B cell (primary cell): ENCODE measurements around the gene LTBP3. TPM values are rescaled to one million over a fixed set of nuclear protein-coding genes. Genes with fewer than 3 reads are reported as not detected.

Source experiments
- ATAC-seq: fragments of 200-7000 bp; cut with Tn5 transposase; one replicate; pipeline ENCODE4 v1.10.0; 2021; ENCODE audit warnings: low read depth, mild to moderate bottlenecking, moderate number of reproducible peaks, moderate library complexity
- CTCF ChIA-PET: fragments of 350-600 bp; sonication (Branson Sonifier 250); formaldehyde crosslinking; loops from one replicate; lab custom pipeline; 2021; ENCODE audit warnings: antibody characterized with exemption, inconsistent platforms; lab: Charles Lee
- POLR2A ChIA-PET: fragments of 350-600 bp; sonication (Branson Sonifier 250); formaldehyde crosslinking; loops from one replicate; lab custom pipeline; 2021; ENCODE audit warnings: antibody characterized with exemption; lab: Charles Lee
- DNase-seq: peaks from one replicate; pipeline ENCODE4 v3.0.0; 2013
- H2AFZ ChIP-seq: 2 replicates; pipeline ENCODE4 v1.6.1; 2012; ENCODE audit warnings: mild to moderate bottlenecking, low read depth, low read length; ENCODE audit not compliant: insufficient read depth, poor library complexity, severe bottlenecking
- H3K27ac ChIP-seq, 2 donors: 1 replicate in 1 of 2; 2 replicates in 1 of 2; pipeline ENCODE4 v1.5.1; 2012 to 2013; ENCODE audit warnings: low read length in 2 of 2, mild to moderate bottlenecking in 2 of 2, moderate library complexity in 1 of 2
- H3K27me3 ChIP-seq, 4 experiments: fragments of 200-600 bp in 1 of 4; sonication (generic) in 1 of 4; replicated peaks in 1 of 4; 1 replicate in 2 of 4; 2 replicates in 2 of 4; pipeline versions ENCODE4 v1.6.1 to v1.7.0; 2013 to 2016; ENCODE audit warnings: low read length in 3 of 4, mild to moderate bottlenecking in 2 of 4, mixed read lengths in 1 of 4, moderate library complexity in 1 of 4; ENCODE audit not compliant: insufficient read depth in 4 of 4, control insufficient read depth in 3 of 4; ENCODE audit errors: control extremely low read depth in 1 of 4
- H3K36me3 ChIP-seq, 2 experiments: replicated peaks in 1 of 2; 1 replicate in 1 of 2; 2 replicates in 1 of 2; pipeline versions ENCODE4 v1.6.1 to v1.7.1; 2013; ENCODE audit warnings: low read length in 1 of 2; ENCODE audit not compliant: insufficient read depth in 2 of 2, control insufficient read depth in 1 of 2; ENCODE audit errors: control extremely low read depth in 1 of 2, extremely low read depth in 1 of 2
- H3K4me1 ChIP-seq, 2 donors: fragments of 200-600 bp in 1 of 2; sonication (generic) in 1 of 2; 1 replicate in 1 of 2; 2 replicates in 1 of 2; pipeline versions ENCODE4 v1.5.1 to v1.6.1; 2013 to 2017; ENCODE audit warnings: low read length in 2 of 2; ENCODE audit not compliant: control insufficient read depth in 2 of 2, insufficient read depth in 2 of 2
- H3K4me2 ChIP-seq: replicated peaks from 2 replicates; pipeline ENCODE3; 2012; ENCODE audit warnings: mild to moderate bottlenecking, low read depth, low read length; ENCODE audit not compliant: poor library complexity, severe bottlenecking
- H3K4me3 ChIP-seq, 5 experiments: fragments of 200-600 bp in 1 of 5; sonication (generic) in 1 of 5; 1 replicate in 3 of 5; 2 replicates in 2 of 5; pipeline versions ENCODE4 v1.5.1 to v1.7.0; 2011 to 2016; ENCODE audit warnings: low read length in 4 of 5, mild to moderate bottlenecking in 4 of 5, low read depth in 2 of 5, control low read depth in 1 of 5, moderate library complexity in 1 of 5; ENCODE audit not compliant: insufficient read depth in 1 of 5; ENCODE audit errors: control extremely low read depth in 1 of 5, extremely low read depth in 1 of 5
- H3K79me2 ChIP-seq: fragments of 200-600 bp; sonication (generic); one replicate; pipeline ENCODE4 v1.6.0; 2016; ENCODE audit warnings: low read length; ENCODE audit not compliant: control insufficient read depth, insufficient read depth
- H3K9ac ChIP-seq: fragments of 200-600 bp; sonication (generic); 2 replicates; pipeline ENCODE4 v1.6.1; 2017; ENCODE audit warnings: mild to moderate bottlenecking, low read length, moderate library complexity
- H3K9me3 ChIP-seq, 3 donors: one replicate each; pipeline versions ENCODE4 v1.6.1 to v1.7.1; 2013; ENCODE audit warnings: low read length in 2 of 3; ENCODE audit not compliant: control insufficient read depth in 2 of 3, insufficient read depth in 1 of 3; ENCODE audit errors: control extremely low read depth in 1 of 3
- H4K20me1 ChIP-seq: 2 replicates; pipeline ENCODE4 v1.6.0; 2012; ENCODE audit warnings: mild to moderate bottlenecking, low read length; ENCODE audit not compliant: insufficient read depth, control insufficient read depth, poor library complexity, severe bottlenecking
- H3K27ac Mint-ChIP-seq: one replicate; pipeline ENCODE4 v1.8.0; 2021; ENCODE audit warnings: mixed read lengths
- H3K27me3 Mint-ChIP-seq: one replicate; pipeline ENCODE4 v1.8.0; 2021; ENCODE audit warnings: mixed read lengths
- H3K4me1 Mint-ChIP-seq: one replicate; pipeline ENCODE4 v1.8.0; 2021; ENCODE audit warnings: mixed read lengths
- H3K4me3 Mint-ChIP-seq: one replicate; pipeline ENCODE4 v1.8.0; 2021; ENCODE audit warnings: mixed read lengths
- H3K9me3 Mint-ChIP-seq: one replicate; pipeline ENCODE4 v1.8.0; 2022; ENCODE audit warnings: mixed read lengths; ENCODE audit not compliant: insufficient read depth
- EZH2 ChIP-seq: IDR thresholded peaks from 2 replicates; pipeline ENCODE4 v1.6.1; 2012; ENCODE audit warnings: borderline replicate concordance, low read depth, mild to moderate bottlenecking, moderate library complexity, low read length; ENCODE audit not compliant: insufficient read depth, poor library complexity, severe bottlenecking
- WGBS: methylation state at CpG from one replicate; pipeline ENCODE4 v1.1.5; 2013; ENCODE audit warnings: missing lambda C conversion rate; ENCODE audit not compliant: insufficient coverage; 5-methylcytosine and 5-hydroxymethylcytosine counted together
- intact Hi-C: fragments of 100-400 bp; cut with micrococcal nuclease; formaldehyde crosslinking; loops from one replicate; pipeline ENCODE4 v1.10.0; 2022
- polyA plus RNA-seq: library from polyadenylated mRNA; depleted of rRNA; stranded (reverse); fragments of >200 nt; gene quantifications from 2 replicates; pipeline ENCODE4 v1.2.3, GENCODE V29; 2012
- total RNA-seq, 2 donors: library from RNA; stranded (reverse); fragments of 120-200 nt in 1 of 2; gene quantifications; 1 replicate in 1 of 2; 2 replicates in 1 of 2; pipeline versions ENCODE4 v1.2.3 to v1.2.4, GENCODE V29; 2013 to 2022
- TF ChIP-seq, protein P1 (sequence below): fragments of 200-600 bp; IDR thresholded peaks from one replicate; pipeline ENCODE4 v1.8.0; 2022; ENCODE audit warnings: antibody characterized with exemption, mild to moderate bottlenecking

Gene LTBP3
- total and polyA plus RNA-seq, 2 donors (not counting 1 experiment from before 2014, with no cell fraction given): 65.1 to 69.0 TPM

GRCh38 chr11:65591939-65592857, 34.0 kb upstream of the LTBP3 start:
- ChIA-PET POLR2A (interaction anchor here (0.6 to 1.5 kb wide), 3 partner anchors 11 to 17 kb away, joined by 4 to 9 read pairs (median 5); partner anchors contain the start of gene EHBP1L1), CTCF (interaction anchor here (0.6 to 9.7 kb wide), 10 partner anchors 11 to 49 kb away, joined by 3 to 144 read pairs (median 6); partner anchors contain the start of genes EHBP1L1, FAM89B, PCNX3 and ZNRD2)
- H3K27me3 Mint-ChIP-seq: no peaks in the 10 kb centered on the region
- peaks cover 24% of the 10 kb centered on the region for H4K20me1 ChIP-seq
- no peak overlapping the region for H3K4me3 ChIP-seq
- intact Hi-C loops: no loop called here
- ATAC-seq: no peak
- H3K4me1 ChIP-seq: peaks cover 29 to 45% of the 10 kb centered on the region in 2 donors
- H2AFZ ChIP-seq: no peak overlapping the region
- no peak for DNase-seq
- H3K4me3 Mint-ChIP-seq: no peak overlapping the region
- no peak overlapping the region for H3K27ac ChIP-seq
- TF ChIP-seq, protein P1, sequence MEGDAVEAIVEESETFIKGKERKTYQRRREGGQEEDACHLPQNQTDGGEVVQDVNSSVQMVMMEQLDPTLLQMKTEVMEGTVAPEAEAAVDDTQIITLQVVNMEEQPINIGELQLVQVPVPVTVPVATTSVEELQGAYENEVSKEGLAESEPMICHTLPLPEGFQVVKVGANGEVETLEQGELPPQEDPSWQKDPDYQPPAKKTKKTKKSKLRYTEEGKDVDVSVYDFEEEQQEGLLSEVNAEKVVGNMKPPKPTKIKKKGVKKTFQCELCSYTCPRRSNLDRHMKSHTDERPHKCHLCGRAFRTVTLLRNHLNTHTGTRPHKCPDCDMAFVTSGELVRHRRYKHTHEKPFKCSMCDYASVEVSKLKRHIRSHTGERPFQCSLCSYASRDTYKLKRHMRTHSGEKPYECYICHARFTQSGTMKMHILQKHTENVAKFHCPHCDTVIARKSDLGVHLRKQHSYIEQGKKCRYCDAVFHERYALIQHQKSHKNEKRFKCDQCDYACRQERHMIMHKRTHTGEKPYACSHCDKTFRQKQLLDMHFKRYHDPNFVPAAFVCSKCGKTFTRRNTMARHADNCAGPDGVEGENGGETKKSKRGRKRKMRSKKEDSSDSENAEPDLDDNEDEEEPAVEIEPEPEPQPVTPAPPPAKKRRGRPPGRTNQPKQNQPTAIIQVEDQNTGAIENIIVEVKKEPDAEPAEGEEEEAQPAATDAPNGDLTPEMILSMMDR: no peak
- no peak for TF ChIP-seq EZH2
- no peaks in the 10 kb centered on the region for H3K27me3 ChIP-seq
- H3K4me2 ChIP-seq: no peak overlapping the region
- peaks cover 0 to 34% of the 10 kb centered on the region in 2 experiments for H3K36me3 ChIP-seq
- no peak overlapping the region for H3K9ac ChIP-seq
- WGBS: 94% methylated on average over 97 of the region's 106 CpGs
- H3K27ac Mint-ChIP-seq: no peak overlapping the region
- no peaks in the 10 kb centered on the region for H3K79me2 ChIP-seq
- H3K9me3 Mint-ChIP-seq: no peaks in the 10 kb centered on the region
- no peaks in the 10 kb centered on the region for H3K9me3 ChIP-seq
- H3K4me1 Mint-ChIP-seq: peaks cover 39% of the 10 kb centered on the region
